ENCODE data around the gene PRUNE1.

- no peak for TF ChIP-seq EMX1 (CRISPR knock-in tag; IDR thresholded peaks at IDR 0.05)
- TF ChIP-seq ZBTB21 (CRISPR knock-in tag; IDR thresholded peaks at IDR 0.05; ENCODE audit: borderline replicate concordance): no peak
- no peak for TF ChIP-seq CTCF (IDR thresholded peaks at IDR 0.05)
Measured at GRCh38 chr1:150966011-150966410, 42.2 kb upstream of the PRUNE1 start.
